ENCODE measurements around the gene NT5E.

DNA sequence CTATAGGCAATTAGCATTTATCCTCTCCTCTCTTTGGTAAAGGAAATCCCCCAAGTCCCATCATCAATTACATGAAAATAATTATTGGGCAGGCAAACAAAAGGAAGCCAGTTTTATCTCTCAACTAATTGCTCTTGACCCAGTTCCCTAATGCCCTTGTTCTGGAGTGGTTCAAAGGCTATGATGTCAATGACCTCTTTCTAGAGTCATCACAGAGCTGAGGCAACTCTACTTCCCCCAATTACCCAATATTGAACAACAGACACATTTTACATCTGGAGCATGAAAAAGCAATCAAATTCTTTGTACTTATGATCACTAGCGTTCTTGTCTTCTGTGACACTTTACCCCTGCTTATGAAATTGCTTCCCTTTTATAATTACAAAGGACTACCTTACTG lies 43.5 kb downstream of the NT5E start:
- TF ChIP-seq POLR2AphosphoS5 (IDR thresholded peaks at IDR 0.05; ENCODE audit: low read depth, low read length) (no peak), TAF1 (IDR thresholded peaks at IDR 0.05; ENCODE audit: borderline replicate concordance, insufficient read depth, low read length) (no peak), SIN3A (IDR thresholded peaks at IDR 0.05; ENCODE audit: borderline replicate concordance, insufficient read depth, low read length) (no peak)
- TF ChIP-seq, protein P1, sequence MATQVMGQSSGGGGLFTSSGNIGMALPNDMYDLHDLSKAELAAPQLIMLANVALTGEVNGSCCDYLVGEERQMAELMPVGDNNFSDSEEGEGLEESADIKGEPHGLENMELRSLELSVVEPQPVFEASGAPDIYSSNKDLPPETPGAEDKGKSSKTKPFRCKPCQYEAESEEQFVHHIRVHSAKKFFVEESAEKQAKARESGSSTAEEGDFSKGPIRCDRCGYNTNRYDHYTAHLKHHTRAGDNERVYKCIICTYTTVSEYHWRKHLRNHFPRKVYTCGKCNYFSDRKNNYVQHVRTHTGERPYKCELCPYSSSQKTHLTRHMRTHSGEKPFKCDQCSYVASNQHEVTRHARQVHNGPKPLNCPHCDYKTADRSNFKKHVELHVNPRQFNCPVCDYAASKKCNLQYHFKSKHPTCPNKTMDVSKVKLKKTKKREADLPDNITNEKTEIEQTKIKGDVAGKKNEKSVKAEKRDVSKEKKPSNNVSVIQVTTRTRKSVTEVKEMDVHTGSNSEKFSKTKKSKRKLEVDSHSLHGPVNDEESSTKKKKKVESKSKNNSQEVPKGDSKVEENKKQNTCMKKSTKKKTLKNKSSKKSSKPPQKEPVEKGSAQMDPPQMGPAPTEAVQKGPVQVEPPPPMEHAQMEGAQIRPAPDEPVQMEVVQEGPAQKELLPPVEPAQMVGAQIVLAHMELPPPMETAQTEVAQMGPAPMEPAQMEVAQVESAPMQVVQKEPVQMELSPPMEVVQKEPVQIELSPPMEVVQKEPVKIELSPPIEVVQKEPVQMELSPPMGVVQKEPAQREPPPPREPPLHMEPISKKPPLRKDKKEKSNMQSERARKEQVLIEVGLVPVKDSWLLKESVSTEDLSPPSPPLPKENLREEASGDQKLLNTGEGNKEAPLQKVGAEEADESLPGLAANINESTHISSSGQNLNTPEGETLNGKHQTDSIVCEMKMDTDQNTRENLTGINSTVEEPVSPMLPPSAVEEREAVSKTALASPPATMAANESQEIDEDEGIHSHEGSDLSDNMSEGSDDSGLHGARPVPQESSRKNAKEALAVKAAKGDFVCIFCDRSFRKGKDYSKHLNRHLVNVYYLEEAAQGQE (IDR thresholded peaks at IDR 0.05; ENCODE audit: insufficient read depth in 1 of 2, low read depth in 2 of 2, low read length in 2 of 2), result no peak

Measured in PFSK-1 (cell line).